Measurements from ENCODE around the gene RREB1.

RREB1 gene

DNA sequence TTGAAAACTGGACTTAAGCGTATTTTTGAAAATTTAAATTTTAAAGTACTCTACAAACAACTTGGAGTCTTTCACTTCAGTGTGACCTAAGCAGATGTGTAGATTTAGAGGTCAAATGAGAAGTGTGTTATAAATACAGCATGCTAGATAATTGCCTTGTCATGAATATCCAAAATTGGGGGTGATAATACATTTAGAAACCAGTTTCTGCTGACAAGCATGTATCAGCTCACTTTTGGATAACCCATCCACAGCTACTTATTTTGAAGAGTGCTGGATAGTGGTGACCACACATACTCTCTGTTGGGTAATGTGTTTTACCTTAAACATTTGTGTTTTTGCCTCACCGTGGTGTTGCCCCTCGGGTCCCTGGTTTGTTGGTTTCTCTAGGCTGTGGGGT is 14.9 kb downstream of the RREB1 start:
- DNase-seq (ENCODE audit: low spot score) = no peak

DNA sequence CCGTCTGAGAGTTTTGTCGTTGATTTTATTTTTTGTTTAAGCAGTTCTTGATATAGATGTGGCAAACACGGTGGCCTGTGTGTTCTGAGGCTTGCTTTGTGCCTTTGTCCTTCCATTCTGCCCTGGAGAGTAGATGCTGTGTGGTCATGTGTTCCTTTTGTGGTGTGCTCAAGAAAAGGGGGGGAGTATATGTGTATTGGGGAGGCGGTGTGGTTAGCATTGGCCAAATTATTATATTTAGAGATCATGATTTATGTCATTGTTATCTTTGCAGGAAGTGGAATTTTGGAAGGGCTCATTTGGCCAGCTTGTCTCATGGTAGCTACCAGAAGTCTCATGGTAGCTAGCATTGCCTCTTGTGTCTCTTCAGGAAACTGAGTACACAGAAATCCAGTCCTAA is 16.4 kb downstream of the RREB1 start:
- no peak for DNase-seq (ENCODE audit: low spot score)

GRCh38 chr6:7124636-7125035 is 16.9 kb downstream of the RREB1 start:
- no peak for DNase-seq (ENCODE audit: low spot score)

DNA sequence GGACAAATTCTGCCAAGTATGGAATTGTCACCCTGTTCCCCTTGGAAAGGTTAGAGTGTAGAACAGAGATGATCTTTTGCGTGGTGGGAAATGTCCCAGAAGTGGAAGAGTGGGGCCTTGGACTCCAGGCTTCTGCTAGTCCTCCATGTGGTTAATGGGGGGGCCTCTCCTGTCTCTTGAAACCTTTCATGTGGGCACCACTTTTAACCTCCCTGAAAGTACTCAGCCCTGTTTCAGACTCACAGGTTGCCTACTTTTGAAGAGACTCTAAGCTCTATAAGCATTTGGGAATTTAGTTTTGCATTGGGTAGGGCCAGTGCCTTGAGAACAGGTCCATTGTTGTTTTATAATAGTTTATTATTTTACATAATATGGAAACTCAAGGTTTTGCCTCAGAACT is 17.5 kb downstream of the RREB1 start:
- no peak for DNase-seq (ENCODE audit: low spot score)

DNA sequence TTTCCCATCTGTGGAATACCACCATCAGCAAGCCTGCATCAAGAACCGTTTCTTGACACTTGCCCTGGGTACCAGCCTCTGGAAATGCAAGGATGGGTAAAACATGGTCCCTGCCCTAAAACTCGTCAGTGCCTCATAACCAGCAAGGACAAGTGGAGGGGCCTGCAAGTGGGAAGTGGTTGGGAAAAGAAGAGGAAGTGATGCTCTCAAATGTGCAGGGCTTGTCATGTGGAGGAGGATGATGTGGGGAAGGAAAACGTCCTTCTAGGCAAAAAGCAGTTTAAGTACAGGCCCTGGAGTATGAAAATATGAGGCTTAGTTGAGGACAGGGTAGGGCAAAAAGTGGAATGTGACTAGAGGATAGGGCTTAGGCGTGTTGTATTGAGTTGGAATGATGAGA is 19.0 kb downstream of the RREB1 start:
- DNase-seq (ENCODE audit: low spot score) = peak; percentile 73

- no peak for DNase-seq (ENCODE audit: low spot score)
Observed at GRCh38 chr6:7127680-7128079, 19.9 kb downstream of the RREB1 start.

GRCh38 chr6:7129360-7129759 is 21.6 kb downstream of the RREB1 start:
- no peak for DNase-seq (ENCODE audit: low spot score)

- DNase-seq (ENCODE audit: low spot score) = no peak
Observed at GRCh38 chr6:7129784-7130569, 22.2 kb downstream of the RREB1 start.

DNA sequence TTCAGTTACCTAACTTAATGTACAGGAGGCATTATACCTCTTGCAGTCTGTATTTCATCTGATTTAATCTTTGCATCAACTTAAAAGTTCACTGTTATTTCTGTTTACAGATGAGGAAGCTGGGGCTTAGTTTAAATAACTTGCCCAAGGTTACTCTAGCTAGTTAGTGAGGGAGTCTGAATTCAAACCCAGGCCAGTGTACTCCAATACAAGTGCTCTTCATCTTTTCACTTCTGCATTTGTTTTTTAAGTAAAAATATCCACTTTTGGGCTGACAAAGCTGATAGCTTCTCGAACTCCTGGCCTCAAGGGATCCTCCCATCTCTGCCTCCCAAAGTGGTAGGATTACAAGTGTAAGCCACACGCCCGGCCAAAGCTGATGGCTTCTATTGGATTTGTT is 23.6 kb downstream of the RREB1 start:
- DNase-seq (ENCODE audit: low spot score) = no peak

- no peak for DNase-seq (ENCODE audit: low spot score)
Observed at GRCh38 chr6:7132398-7133035, 24.8 kb downstream of the RREB1 start.

GRCh38 chr6:7134999-7135745 is 27.4 kb downstream of the RREB1 start:
- DNase-seq (ENCODE audit: low spot score) = no peak

DNA sequence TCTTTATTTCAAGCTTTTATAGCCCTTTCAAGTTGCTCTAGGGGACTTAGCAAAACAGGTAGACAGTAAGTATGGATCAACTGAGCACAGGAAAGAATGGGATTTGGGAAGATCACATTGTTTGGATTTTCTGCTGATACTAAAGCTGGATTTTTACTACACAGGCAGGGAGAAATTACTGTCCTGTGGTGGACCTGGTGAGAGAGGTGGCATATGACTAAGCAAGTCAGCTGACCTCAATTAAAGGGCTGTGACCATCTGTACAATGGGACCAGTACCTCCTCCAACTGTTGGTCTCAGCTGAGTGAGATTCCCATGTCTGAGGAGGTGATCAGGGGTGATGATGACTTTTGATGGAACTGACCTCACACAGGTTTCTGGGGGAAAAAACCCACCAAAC is 28.0 kb downstream of the RREB1 start:
- DNase-seq (ENCODE audit: low spot score) = no peak

DNA sequence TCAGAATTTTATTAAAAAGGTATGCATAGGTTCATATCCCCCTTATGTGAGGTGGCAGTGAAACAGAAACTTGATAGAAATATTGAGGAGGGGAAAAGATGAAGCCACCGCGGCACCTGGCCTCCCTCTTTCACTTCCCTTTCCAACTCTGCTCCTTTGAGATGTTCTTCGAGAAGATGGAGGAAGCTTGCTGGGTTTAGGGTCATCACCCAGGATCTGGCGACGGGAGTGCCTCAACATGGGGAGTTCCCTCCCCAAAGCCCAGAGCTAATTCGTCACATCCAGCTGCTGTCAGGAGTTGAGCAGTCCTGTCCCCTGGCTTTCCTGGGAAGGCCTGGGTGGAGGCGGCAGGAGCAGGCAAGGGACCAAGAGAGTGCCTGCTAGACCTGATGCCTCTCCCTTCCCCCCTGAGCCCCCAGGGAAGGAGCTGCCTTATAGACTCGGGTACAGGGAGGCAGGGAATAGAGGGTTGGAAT is 29.1 kb downstream of the RREB1 start:
- no peak for DNase-seq (ENCODE audit: low spot score)

DNA sequence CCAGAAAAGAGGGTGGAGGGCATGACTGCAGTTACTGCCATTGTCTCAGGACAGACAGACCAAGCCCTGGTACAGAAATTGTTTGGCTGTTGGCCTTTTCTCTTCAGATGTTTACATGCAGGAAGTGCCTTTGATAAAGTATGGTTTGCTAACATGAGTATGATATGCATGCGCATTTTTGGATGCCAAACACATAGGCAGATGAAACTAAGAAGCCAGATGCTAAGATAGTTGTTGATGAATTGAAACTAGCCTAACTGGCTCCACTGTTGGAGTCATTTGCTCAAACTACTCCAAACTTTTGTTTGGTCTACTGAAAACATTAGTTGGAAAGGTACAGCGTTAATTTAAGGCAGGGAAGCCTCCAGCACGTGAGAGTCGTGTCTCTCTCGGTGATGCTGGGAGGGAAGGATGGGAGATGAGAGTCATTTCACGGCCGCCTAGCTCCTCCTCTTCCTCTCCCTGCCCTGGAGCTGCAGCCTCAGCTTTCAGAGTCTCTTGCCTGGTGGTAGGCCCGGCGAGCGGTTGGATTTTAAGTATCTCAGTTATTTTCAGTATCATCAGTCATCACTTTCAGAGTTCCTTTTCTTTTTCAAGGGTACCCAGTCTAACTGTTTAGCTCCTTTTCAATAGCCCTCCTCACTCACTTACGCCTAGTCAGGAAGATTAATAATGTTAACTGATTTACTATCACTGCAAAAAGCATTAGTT is 29.7 kb downstream of the RREB1 start:
- DNase-seq (ENCODE audit: low spot score) = peak; percentile 45

GRCh38 chr6:7138046-7138531 is 30.3 kb downstream of the RREB1 start:
- DNase-seq (ENCODE audit: low spot score) = no peak

- no peak for DNase-seq (ENCODE audit: low spot score)
Observed at GRCh38 chr6:7138921-7139358, 31.2 kb downstream of the RREB1 start.

DNA sequence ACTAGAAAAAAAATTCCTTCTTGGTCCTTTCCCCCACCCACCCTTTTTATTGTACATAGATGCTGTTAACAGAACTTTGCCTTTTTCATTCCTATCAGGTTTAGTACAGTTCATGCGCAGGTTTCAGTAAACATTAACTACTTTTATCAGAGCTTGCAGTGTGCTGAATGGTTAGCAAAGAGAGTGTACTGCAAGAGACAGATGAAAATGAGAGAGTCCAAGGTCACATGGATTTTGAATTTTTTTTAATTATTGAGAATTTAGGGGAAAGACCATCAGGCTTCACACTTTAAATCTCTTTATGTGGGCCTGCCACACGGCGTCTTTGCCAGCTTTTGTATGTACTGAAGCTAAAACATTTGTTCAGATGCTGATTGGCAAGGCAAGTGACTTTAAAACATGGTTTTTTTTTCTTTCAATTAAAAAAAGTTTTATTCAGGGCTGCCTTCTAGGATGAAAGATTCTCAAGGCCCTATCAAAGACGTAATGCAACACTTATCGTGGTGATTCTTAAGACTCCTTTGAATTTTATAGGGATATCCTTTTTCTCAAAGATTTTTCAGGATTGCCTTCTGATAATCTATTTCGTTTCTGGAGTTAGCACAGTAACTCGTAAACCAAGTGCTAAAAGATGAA is 32.2 kb downstream of the RREB1 start:
- no peak for DNase-seq (ENCODE audit: low spot score)

DNA sequence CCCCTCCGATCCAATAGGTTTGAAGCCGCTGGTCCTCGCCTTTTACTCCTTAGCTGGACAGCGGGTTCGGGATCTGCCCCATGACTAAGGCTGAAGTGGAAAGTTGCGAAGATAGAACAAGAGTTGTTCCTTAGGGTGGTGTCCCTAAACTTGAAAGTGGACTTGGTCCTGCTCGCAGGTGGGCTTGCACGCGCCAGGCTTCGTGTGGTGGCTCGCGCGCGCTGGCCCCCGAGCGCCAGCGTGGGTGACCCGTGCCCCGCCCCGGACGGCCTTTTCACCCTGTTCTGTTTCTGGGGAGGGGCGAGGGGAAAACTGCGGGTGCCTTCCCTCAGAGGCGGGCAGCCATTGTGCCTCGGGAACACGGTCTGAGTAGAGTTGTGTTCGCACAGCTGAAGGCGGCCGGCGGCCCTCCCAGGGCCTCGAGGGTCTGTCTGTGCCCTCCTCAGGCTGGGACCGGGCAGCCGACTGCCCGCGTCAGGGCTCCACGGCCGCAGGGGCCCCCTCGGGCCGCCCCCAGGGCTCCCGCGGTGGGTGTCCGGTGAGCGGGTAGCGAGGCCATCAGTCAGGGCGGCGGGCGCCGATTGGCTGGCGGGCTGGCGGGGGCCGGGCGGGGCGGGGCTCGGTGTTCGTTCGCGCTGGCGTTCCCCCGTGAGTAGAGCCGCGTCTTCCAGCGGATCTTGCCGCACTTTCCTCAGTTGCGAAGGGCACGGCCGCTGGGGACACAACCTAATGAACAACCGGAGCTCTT is 33.0 kb downstream of the RREB1 start:
- peak; percentile 63 for DNase-seq (ENCODE audit: low spot score)

DNA sequence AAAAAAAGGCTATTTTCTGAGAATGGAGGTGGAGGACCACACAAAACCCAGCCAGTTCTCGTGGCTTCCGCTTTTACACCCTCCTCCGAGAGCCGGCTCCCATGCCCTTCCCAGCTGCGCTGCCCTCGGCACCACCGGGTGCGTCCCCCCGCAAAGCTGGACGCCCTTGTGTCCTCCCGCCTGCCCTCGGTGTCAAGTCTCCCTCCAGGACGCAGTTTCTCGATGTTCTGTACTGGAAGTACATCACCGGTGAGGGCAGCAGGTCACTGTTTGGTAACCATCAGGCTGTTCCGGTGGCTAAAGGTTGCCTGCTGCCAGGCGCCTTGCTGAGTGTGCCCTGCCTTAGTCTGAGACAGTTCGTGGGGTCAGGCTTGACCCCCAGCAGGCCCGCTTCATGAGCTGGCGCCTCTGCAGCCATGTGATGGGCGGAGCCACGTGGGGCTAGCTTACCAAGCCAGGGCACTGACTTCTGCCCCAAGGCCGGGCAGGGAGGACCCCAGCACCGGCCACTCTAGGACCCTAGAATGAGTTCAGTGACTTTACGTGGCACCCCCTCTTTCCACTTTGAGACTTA is 34.6 kb downstream of the RREB1 start:
- no peak for DNase-seq (ENCODE audit: low spot score)

- no peak for DNase-seq (ENCODE audit: low spot score)
Observed at GRCh38 chr6:7142918-7143475, 35.2 kb downstream of the RREB1 start.
